SK-N-SH (cell line): ENCODE results near the gene DNAJC4. TPM values are rescaled to one million over a fixed set of nuclear protein-coding genes. Genes with fewer than 3 reads are reported as not detected.
A peak's percentile ranks its signal among the peaks of the same experiment; 100 is the strongest.

Experiments
- CTCF ChIA-PET: fragments of 300-600, 350-600 bp; formaldehyde crosslinking; extraction: SDS; loops from one replicate; lab custom pipeline; 2021; lab: Yijun Ruan, JAX
- POLR2A ChIA-PET: fragments of 350-600 bp; sonication (Branson Sonifier 250); formaldehyde crosslinking; extraction: SDS; loops from one replicate; lab custom pipeline; 2020; ENCODE audit warnings: antibody characterized with exemption, inconsistent platforms; lab: Yijun Ruan, JAX
- DNase-seq: peaks from one replicate; pipeline ENCODE4 v3.0.0; 2012
- H2AFZ ChIP-seq: fragments of 200-600 bp; sonication (generic); 2 replicates; pipeline ENCODE4 v1.8.1; 2016; ENCODE audit warnings: antibody characterized with exemption, mild to moderate bottlenecking, low read depth
- H3F3A ChIP-seq: fragments of 200-600 bp; sonication (generic); replicated peaks from 2 replicates; pipeline ENCODE3; 2016; ENCODE audit warnings: antibody characterized with exemption, mild to moderate bottlenecking; ENCODE audit not compliant: insufficient read depth
- H3K27ac ChIP-seq, 2 experiments: fragments of 200-500 bp in 1 of 2; fragments of 200-600 bp in 1 of 2; sonication (Bioruptor generic) in 1 of 2; sonication (generic), shearing (Covaris generic) in 1 of 2; 2 replicates each; pipeline versions ENCODE4 v1.5.1 to v1.6.1; 2014 to 2016; ENCODE audit warnings: low read depth in 2 of 2, inconsistent platforms in 1 of 2, low read length in 1 of 2, mild to moderate bottlenecking in 1 of 2, mixed read lengths in 1 of 2
- H3K27me3 ChIP-seq: fragments of 200-600 bp; sonication (generic), shearing (Covaris generic); 2 replicates; pipeline ENCODE4 v1.6.1; 2016; ENCODE audit warnings: mixed run types; ENCODE audit not compliant: insufficient read depth
- H3K36me3 ChIP-seq, 2 experiments: fragments of 200-500 bp in 1 of 2; fragments of 200-600 bp in 1 of 2; sonication (Bioruptor generic) in 1 of 2; sonication (generic) in 1 of 2; replicated peaks in 1 of 2; 2 replicates each; pipeline versions ENCODE3 to v1.5.1; 2014 to 2016; ENCODE audit warnings: low read length in 1 of 2, mild to moderate bottlenecking in 1 of 2; ENCODE audit not compliant: insufficient read depth in 2 of 2, control insufficient read depth in 1 of 2
- H3K4me1 ChIP-seq, 2 experiments: fragments of 200-500 bp in 1 of 2; fragments of 200-600 bp in 1 of 2; sonication (Bioruptor generic) in 1 of 2; sonication (generic), shearing (Covaris generic) in 1 of 2; 2 replicates each; pipeline versions ENCODE4 v1.5.1 to v1.6.1; 2014 to 2016; ENCODE audit warnings: low read depth in 1 of 2, low read length in 1 of 2, mixed run types in 1 of 2; ENCODE audit not compliant: insufficient read depth in 2 of 2, control insufficient read depth in 1 of 2
- H3K4me2 ChIP-seq: fragments of 200-600 bp; sonication (generic), shearing (Covaris generic); 2 replicates; pipeline ENCODE4 v1.6.1; 2017; ENCODE audit warnings: mixed run types
- H3K4me3 ChIP-seq, 2 experiments: fragments of 200-500 bp in 1 of 2; fragments of 200-600 bp in 1 of 2; sonication (Bioruptor generic) in 1 of 2; sonication (generic), shearing (Covaris generic) in 1 of 2; 2 replicates each; pipeline versions ENCODE4 v1.5.1 to v1.8.1; 2014 to 2016; ENCODE audit warnings: low read depth in 2 of 2, inconsistent platforms in 1 of 2, low read length in 1 of 2, mild to moderate bottlenecking in 1 of 2, mixed read lengths in 1 of 2, moderate library complexity in 1 of 2
- H3K79me2 ChIP-seq: fragments of 200-600 bp; sonication (generic); 2 replicates; pipeline ENCODE4 v1.8.1; 2017; ENCODE audit warnings: mild to moderate bottlenecking; ENCODE audit not compliant: insufficient read depth
- H3K9ac ChIP-seq: fragments of 200-600 bp; sonication (generic); 2 replicates; pipeline ENCODE4 v1.6.1; 2017; ENCODE audit warnings: mixed run types
- H3K9me2 ChIP-seq: fragments of 200-600 bp; sonication (generic); 2 replicates; pipeline ENCODE4 v1.6.1; 2017; ENCODE audit warnings: mixed run types
- H3K9me3 ChIP-seq: fragments of 200-600 bp; sonication (generic); 2 replicates; pipeline ENCODE4 v1.6.1; 2017; ENCODE audit warnings: mixed run types, mild to moderate bottlenecking, moderate library complexity
- H4K20me1 ChIP-seq: fragments of 200-600 bp; sonication (generic); 2 replicates; pipeline ENCODE4 v1.6.1; 2017; ENCODE audit warnings: mild to moderate bottlenecking, mixed run types; ENCODE audit not compliant: insufficient read depth
- CHD2 ChIP-seq: fragments of 150-350 bp; IDR thresholded peaks from 2 replicates; pipeline ENCODE4 v1.6.1; 2018; ENCODE audit warnings: low read length; ENCODE audit not compliant: partially characterized antibody
- CTCF ChIP-seq: fragments of 200-600 bp; sonication (generic); IDR thresholded peaks from 2 replicates; pipeline ENCODE4 v1.6.1; 2017; ENCODE audit warnings: antibody characterized with exemption, mild to moderate bottlenecking, moderate library complexity
- ELF1 ChIP-seq: IDR thresholded peaks from 2 replicates; pipeline ENCODE4 v1.4.0; 2012
- EP300 ChIP-seq, 2 experiments: IDR thresholded peaks; 2 replicates each; pipeline versions ENCODE4 v1.4.0 to v1.6.1; 2012; ENCODE audit warnings: borderline replicate concordance in 1 of 2, low read depth in 1 of 2, low read length in 1 of 2
- EZH2phosphoT487 ChIP-seq: fragments of 200-600 bp; sonication (generic); IDR thresholded peaks from 2 replicates; pipeline ENCODE4 v1.6.1; 2017; ENCODE audit warnings: low read depth, mixed run types, mild to moderate bottlenecking, antibody characterized with exemption, moderate library complexity, borderline replicate concordance
- GABPA ChIP-seq: IDR thresholded peaks from 2 replicates; pipeline ENCODE4 v1.4.0; 2012; ENCODE audit warnings: low read depth, mild to moderate bottlenecking
- GATA2 ChIP-seq: sonication (generic); formaldehyde crosslinking; IDR thresholded peaks from 2 replicates; pipeline ENCODE4 v1.5.0; 2020; ENCODE audit warnings: mild to moderate bottlenecking, missing genetic modification reagents
- JUND ChIP-seq: IDR thresholded peaks from 2 replicates; pipeline ENCODE4 v1.4.0; 2012
- POLR2AphosphoS5 ChIP-seq: IDR thresholded peaks from 2 replicates; pipeline ENCODE4 v1.6.1; 2012; ENCODE audit warnings: low read depth, low read length
- RAD21 ChIP-seq: IDR thresholded peaks from 2 replicates; pipeline ENCODE4 v1.6.1; 2012; ENCODE audit warnings: mild to moderate bottlenecking, low read length
- RFX5 ChIP-seq: IDR thresholded peaks from 2 replicates; pipeline ENCODE4 v1.6.1; 2012; ENCODE audit warnings: mild to moderate bottlenecking, improper control_type of control experiment, low read length
- RXRA ChIP-seq: IDR thresholded peaks from 2 replicates; pipeline ENCODE4 v1.4.0; 2012; ENCODE audit warnings: low read depth, mild to moderate bottlenecking, borderline replicate concordance
- TAF1 ChIP-seq: IDR thresholded peaks from 2 replicates; pipeline ENCODE4 v1.6.1; 2012; ENCODE audit warnings: low read depth, mild to moderate bottlenecking, low read length, moderate library complexity, borderline replicate concordance
- USF2 ChIP-seq: fragments of 150-350 bp; IDR thresholded peaks from 2 replicates; pipeline ENCODE4 v1.6.1; 2017; ENCODE audit warnings: antibody characterized with exemption, low read length, low read depth, borderline replicate concordance
- YY1 ChIP-seq: IDR thresholded peaks from 2 replicates; pipeline ENCODE4 v1.4.0; 2012; ENCODE audit warnings: low read depth, mild to moderate bottlenecking
- WGBS: methylation state at CpG from one replicate; pipeline ENCODE4 v1.1.6; 2017; ENCODE audit warnings: low lambda C conversion rate; 5-methylcytosine and 5-hydroxymethylcytosine counted together
- polyA plus RNA-seq, 3 experiments: library from polyadenylated mRNA; depleted of rRNA; stranded (reverse); fragments of >200 nt; gene quantifications; 2 replicates each; pipeline ENCODE4 v1.2.3, GENCODE V29; 2012
- TF ChIP-seq, protein P1 (sequence below): IDR thresholded peaks from 2 replicates; pipeline ENCODE4; 2012
- TF ChIP-seq, protein P2 (sequence below): fragments of 150-350 bp; IDR thresholded peaks from 2 replicates; pipeline ENCODE4 v1.6.1; 2016; ENCODE audit warnings: mild to moderate bottlenecking, low read depth, low read length
- TF ChIP-seq, protein P3 (sequence below): IDR thresholded peaks from 2 replicates; pipeline ENCODE4 v1.4.0; 2012; ENCODE audit warnings: low read depth, borderline replicate concordance
- TF ChIP-seq, protein P4 (sequence below): IDR thresholded peaks from 2 replicates; pipeline ENCODE4 v1.6.1; 2012; ENCODE audit warnings: mild to moderate bottlenecking, low read depth, low read length, moderate library complexity
- TF ChIP-seq, protein P5 (sequence below): IDR thresholded peaks from 2 replicates; pipeline ENCODE4 v1.4.0; 2012; ENCODE audit warnings: low read depth, borderline replicate concordance

DNAJC4 gene
- polyA plus RNA-seq, 1 of the 3 experiments (the other 2 are of a cell fraction), result 52.1 TPM

DNA sequence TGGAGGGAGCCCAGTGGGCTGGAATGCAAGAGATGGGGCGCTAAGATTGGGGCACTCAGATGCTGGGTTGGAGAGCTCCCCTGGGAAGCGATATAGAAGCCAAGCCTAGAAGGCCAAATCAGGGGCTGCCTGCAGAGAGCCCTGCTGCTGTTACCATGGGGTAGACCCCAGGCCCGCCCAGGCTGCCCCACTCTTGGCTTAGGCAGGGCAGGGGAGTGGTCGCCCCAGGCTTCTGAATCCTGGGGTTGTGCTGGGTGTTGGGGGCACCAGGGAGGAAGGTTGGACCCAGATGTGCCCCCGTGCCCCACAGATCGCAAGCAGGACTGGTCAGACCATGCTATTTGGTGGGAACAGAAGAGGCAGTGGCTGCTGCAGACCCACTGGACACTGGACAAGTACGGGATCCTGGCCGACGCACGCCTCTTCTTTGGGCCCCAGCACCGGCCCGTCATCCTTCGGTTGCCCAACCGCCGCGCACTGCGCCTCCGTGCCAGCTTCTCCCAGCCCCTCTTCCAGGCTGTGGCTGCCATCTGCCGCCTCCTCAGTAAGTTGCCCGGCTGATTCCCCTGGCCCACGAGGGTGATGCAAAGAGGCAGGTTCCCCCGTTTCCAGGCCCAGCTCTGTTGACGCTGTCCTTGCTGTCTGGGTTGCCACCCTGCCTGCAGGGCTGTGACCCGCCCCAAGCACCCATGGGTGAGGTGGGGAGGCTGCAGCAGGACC, 19.9 kb upstream of the DNAJC4 start:
- Histone ChIP-seq H3K27ac (no peak overlapping the region), H3K4me2 (no peak overlapping the region), H3K79me2 (no peaks in the 10 kb centered on the region; the same call in 1 of the 2 replicates), H3K4me1 (peaks cover 0 to 24% of the 10 kb centered on the region in 2 experiments; a peak in 3 of 4 replicates)
- WGBS, result 96% methylated on average over 19 of the region's 24 CpGs
- peak; percentile 21 for DNase-seq
- POLR2A ChIA-PET, result interaction anchor here (0.6 to 1.4 kb wide), 2 partner anchors 13 to 382 kb away, joined by 3 to 5 read pairs; no protein-coding TSS in a partner anchor
- no peak for TF ChIP-seq CTCF
- no peak for TF ChIP-seq TAF1
- TF ChIP-seq GABPA, result no peak
- TF ChIP-seq, protein P1, sequence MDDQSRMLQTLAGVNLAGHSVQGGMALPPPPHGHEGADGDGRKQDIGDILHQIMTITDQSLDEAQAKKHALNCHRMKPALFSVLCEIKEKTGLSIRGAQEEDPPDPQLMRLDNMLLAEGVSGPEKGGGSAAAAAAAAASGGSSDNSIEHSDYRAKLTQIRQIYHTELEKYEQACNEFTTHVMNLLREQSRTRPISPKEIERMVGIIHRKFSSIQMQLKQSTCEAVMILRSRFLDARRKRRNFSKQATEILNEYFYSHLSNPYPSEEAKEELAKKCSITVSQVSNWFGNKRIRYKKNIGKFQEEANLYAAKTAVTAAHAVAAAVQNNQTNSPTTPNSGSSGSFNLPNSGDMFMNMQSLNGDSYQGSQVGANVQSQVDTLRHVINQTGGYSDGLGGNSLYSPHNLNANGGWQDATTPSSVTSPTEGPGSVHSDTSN, result no peak
- no peak for TF ChIP-seq POLR2AphosphoS5
- TF ChIP-seq JUND, result no peak
- TF ChIP-seq, protein P2, sequence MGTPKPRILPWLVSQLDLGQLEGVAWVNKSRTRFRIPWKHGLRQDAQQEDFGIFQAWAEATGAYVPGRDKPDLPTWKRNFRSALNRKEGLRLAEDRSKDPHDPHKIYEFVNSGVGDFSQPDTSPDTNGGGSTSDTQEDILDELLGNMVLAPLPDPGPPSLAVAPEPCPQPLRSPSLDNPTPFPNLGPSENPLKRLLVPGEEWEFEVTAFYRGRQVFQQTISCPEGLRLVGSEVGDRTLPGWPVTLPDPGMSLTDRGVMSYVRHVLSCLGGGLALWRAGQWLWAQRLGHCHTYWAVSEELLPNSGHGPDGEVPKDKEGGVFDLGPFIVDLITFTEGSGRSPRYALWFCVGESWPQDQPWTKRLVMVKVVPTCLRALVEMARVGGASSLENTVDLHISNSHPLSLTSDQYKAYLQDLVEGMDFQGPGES, result no peak
- TF ChIP-seq, protein P3, sequence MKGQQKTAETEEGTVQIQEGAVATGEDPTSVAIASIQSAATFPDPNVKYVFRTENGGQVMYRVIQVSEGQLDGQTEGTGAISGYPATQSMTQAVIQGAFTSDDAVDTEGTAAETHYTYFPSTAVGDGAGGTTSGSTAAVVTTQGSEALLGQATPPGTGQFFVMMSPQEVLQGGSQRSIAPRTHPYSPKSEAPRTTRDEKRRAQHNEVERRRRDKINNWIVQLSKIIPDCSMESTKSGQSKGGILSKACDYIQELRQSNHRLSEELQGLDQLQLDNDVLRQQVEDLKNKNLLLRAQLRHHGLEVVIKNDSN, result no peak
- TF ChIP-seq ELF1, result no peak
- TF ChIP-seq YY1, result no peak
- TF ChIP-seq EZH2phosphoT487, result no peak
- TF ChIP-seq USF2, result no peak
- no peak for TF ChIP-seq RXRA
- no peak for TF ChIP-seq RAD21
- no peak for TF ChIP-seq CHD2
- TF ChIP-seq, protein P4, sequence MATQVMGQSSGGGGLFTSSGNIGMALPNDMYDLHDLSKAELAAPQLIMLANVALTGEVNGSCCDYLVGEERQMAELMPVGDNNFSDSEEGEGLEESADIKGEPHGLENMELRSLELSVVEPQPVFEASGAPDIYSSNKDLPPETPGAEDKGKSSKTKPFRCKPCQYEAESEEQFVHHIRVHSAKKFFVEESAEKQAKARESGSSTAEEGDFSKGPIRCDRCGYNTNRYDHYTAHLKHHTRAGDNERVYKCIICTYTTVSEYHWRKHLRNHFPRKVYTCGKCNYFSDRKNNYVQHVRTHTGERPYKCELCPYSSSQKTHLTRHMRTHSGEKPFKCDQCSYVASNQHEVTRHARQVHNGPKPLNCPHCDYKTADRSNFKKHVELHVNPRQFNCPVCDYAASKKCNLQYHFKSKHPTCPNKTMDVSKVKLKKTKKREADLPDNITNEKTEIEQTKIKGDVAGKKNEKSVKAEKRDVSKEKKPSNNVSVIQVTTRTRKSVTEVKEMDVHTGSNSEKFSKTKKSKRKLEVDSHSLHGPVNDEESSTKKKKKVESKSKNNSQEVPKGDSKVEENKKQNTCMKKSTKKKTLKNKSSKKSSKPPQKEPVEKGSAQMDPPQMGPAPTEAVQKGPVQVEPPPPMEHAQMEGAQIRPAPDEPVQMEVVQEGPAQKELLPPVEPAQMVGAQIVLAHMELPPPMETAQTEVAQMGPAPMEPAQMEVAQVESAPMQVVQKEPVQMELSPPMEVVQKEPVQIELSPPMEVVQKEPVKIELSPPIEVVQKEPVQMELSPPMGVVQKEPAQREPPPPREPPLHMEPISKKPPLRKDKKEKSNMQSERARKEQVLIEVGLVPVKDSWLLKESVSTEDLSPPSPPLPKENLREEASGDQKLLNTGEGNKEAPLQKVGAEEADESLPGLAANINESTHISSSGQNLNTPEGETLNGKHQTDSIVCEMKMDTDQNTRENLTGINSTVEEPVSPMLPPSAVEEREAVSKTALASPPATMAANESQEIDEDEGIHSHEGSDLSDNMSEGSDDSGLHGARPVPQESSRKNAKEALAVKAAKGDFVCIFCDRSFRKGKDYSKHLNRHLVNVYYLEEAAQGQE, result no peak
- no peak for TF ChIP-seq RFX5
- TF ChIP-seq GATA2 (CRISPR knock-in tag), result no peak
- no peak for TF ChIP-seq EP300 (IDR thresholded peaks at IDR 0.05; ENCODE audit: borderline replicate concordance in 1 of 2, low read depth in 1 of 2, low read length in 1 of 2)
- TF ChIP-seq, protein P5, sequence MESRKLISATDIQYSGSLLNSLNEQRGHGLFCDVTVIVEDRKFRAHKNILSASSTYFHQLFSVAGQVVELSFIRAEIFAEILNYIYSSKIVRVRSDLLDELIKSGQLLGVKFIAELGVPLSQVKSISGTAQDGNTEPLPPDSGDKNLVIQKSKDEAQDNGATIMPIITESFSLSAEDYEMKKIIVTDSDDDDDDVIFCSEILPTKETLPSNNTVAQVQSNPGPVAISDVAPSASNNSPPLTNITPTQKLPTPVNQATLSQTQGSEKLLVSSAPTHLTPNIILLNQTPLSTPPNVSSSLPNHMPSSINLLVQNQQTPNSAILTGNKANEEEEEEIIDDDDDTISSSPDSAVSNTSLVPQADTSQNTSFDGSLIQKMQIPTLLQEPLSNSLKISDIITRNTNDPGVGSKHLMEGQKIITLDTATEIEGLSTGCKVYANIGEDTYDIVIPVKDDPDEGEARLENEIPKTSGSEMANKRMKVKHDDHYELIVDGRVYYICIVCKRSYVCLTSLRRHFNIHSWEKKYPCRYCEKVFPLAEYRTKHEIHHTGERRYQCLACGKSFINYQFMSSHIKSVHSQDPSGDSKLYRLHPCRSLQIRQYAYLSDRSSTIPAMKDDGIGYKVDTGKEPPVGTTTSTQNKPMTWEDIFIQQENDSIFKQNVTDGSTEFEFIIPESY, result no peak
- TF ChIP-seq, all 33 proteins: peak for 0
- no peak overlapping the region for H2AFZ ChIP-seq
- H3K36me3 ChIP-seq, result peaks cover 4 to 10% of the 10 kb centered on the region in 2 experiments
- peaks cover 3% of the 10 kb centered on the region for H3F3A ChIP-seq
- H4K20me1 ChIP-seq, result no peaks in the 10 kb centered on the region
- no peak overlapping the region for H3K4me3 ChIP-seq
- H3K27me3 ChIP-seq, result no peaks in the 10 kb centered on the region
- CTCF ChIA-PET, result interaction anchor here (0.8 to 2.1 kb wide), 2 partner anchors 10 to 94 kb away, joined by 3 to 5 read pairs; no protein-coding TSS in a partner anchor
- H3K9me2 ChIP-seq, result no peaks in the 10 kb centered on the region
- no peaks in the 10 kb centered on the region for H3K9me3 ChIP-seq
- no peak overlapping the region for H3K9ac ChIP-seq
